ENCODE data around the gene FGD6.

FGD6 gene

DNA sequence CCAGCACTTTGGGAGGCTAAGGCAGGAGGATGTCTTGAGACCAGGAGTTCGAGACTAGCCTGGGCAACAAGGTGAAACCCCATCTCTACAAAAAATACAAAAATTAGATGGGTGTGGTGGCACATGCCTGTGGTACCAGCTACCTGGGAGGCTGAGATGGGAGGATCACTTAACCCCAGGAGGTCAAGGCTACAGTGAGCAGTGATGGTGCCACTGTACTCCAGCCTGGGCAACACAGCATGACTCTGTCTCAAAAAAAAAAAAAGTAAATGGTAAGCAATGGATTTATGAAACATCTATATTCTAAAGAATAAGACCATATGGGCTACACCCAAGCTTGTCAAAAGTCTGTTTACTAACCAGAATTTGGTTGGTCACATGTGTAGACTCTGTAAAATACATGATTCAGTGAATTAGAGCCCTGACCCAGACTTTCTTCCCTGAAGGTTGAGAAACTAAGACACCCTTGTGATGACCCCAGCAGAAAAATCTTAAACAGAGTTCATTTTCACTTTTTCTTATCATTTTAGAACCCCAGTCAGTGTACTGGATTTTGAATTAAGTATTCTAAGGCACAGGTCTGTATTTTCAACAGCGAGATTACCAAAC lies 12.1 kb downstream of the FGD6 start:
- TF ChIP-seq, protein P1, sequence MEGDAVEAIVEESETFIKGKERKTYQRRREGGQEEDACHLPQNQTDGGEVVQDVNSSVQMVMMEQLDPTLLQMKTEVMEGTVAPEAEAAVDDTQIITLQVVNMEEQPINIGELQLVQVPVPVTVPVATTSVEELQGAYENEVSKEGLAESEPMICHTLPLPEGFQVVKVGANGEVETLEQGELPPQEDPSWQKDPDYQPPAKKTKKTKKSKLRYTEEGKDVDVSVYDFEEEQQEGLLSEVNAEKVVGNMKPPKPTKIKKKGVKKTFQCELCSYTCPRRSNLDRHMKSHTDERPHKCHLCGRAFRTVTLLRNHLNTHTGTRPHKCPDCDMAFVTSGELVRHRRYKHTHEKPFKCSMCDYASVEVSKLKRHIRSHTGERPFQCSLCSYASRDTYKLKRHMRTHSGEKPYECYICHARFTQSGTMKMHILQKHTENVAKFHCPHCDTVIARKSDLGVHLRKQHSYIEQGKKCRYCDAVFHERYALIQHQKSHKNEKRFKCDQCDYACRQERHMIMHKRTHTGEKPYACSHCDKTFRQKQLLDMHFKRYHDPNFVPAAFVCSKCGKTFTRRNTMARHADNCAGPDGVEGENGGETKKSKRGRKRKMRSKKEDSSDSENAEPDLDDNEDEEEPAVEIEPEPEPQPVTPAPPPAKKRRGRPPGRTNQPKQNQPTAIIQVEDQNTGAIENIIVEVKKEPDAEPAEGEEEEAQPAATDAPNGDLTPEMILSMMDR (IDR thresholded peaks at IDR 0.05), result no peak
- Histone ChIP-seq H3K4me3 (ENCODE audit: low read depth, low read length) (no peak overlapping the region), H3K9ac (no peak overlapping the region), H3K4me2 (ENCODE audit: low read length) (no peak overlapping the region), H3K4me1 (no peaks in the 10 kb centered on the region), H2AFZ (no peak overlapping the region), H3K79me2 (no peaks in the 10 kb centered on the region), H3K27ac (no peak overlapping the region), H3K27me3 (ENCODE audit: control insufficient read depth, insufficient read depth, low read length) (no peaks in the 10 kb centered on the region), H3K9me3 (ENCODE audit: control insufficient read depth, low read length) (no peaks in the 10 kb centered on the region), H3K36me3 (ENCODE audit: control insufficient read depth, insufficient read depth, low read length) (no peaks in the 10 kb centered on the region)

DNA sequence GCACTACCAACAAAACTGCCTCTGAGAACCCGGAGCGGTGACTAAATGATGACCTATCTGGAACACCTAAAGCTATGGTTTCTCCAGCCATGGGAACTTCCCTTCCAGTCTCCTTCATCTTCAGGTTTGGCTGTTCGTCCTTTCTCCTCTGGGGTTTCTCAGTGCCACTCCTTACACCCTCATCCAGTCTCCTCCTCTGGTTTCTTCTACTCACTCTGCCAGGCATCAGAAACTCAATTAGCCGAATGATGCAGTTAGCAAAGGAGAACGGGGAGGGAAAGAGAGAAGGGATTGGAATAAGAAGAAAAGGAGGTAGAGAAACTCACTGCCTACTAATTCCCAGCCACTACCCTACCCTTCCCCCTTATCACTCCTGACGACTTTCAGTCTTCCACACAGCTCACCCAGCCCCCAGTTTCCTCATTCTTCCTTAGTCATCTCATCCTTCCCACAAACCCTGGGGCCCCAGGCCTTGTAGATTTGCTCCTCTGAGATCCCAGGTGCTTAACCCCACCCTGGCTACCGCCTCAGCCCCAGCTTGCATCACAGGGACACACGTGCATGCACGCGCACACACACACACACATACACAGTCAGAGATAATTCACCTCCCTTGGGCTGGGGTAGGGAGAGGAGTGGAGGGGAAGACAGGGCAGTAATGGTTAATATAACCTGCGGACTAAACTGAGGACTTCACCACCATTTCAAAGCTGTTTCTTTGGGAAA lies 13.0 kb downstream of the FGD6 start:
- Histone ChIP-seq H3K9me3 (ENCODE audit: control insufficient read depth, low read length) (no peaks in the 10 kb centered on the region), H2AFZ (no peak overlapping the region), H3K27ac (no peak overlapping the region), H3K36me3 (ENCODE audit: control insufficient read depth, insufficient read depth, low read length) (no peaks in the 10 kb centered on the region), H3K4me1 (no peaks in the 10 kb centered on the region), H3K4me2 (ENCODE audit: low read length) (no peak overlapping the region), H3K27me3 (ENCODE audit: control insufficient read depth, insufficient read depth, low read length) (no peaks in the 10 kb centered on the region), H3K9ac (no peak overlapping the region), H3K4me3 (ENCODE audit: low read depth, low read length) (no peak overlapping the region), H3K79me2 (no peaks in the 10 kb centered on the region)
- TF ChIP-seq, protein P1 (IDR thresholded peaks at IDR 0.05), result no peak

DNA sequence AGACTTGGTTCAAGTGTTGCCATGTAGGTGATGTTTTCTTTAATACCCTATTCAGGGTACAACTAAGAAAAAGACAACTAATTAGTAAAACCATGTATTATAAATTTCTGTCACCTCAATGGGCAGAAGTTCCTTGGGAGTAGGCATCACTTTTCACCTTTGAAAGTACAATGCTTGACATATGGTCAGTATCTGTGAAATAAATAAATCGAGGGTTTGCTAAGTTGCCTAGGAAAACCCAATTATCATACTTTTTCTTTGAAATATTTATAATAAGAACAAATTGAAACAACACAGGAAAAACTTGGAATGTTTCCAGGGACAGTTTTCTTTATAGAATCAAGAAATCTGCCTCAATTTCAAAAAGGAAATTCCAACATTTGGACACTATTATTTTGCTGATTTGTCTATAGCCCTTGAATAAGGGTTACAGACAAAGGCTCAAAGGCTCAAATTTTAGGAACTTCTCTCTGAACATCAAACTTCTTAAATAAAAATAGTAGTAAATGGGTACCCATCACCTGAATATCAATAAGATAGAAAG lies 13.7 kb downstream of the FGD6 start:
- H3K9ac ChIP-seq, result no peak overlapping the region
- no peak overlapping the region for H3K27ac ChIP-seq
- H3K4me1 ChIP-seq, result no peaks in the 10 kb centered on the region
- H3K9me3 ChIP-seq (ENCODE audit: control insufficient read depth, low read length), result no peaks in the 10 kb centered on the region
- no peak overlapping the region for H3K4me3 ChIP-seq (ENCODE audit: low read depth, low read length)
- TF ChIP-seq, protein P1 (IDR thresholded peaks at IDR 0.05), result no peak
- no peak overlapping the region for H2AFZ ChIP-seq
- H3K4me2 ChIP-seq (ENCODE audit: low read length), result no peak overlapping the region
- H3K79me2 ChIP-seq, result no peaks in the 10 kb centered on the region
- H3K36me3 ChIP-seq (ENCODE audit: control insufficient read depth, insufficient read depth, low read length), result no peaks in the 10 kb centered on the region
- no peaks in the 10 kb centered on the region for H3K27me3 ChIP-seq (ENCODE audit: control insufficient read depth, insufficient read depth, low read length)

DNA sequence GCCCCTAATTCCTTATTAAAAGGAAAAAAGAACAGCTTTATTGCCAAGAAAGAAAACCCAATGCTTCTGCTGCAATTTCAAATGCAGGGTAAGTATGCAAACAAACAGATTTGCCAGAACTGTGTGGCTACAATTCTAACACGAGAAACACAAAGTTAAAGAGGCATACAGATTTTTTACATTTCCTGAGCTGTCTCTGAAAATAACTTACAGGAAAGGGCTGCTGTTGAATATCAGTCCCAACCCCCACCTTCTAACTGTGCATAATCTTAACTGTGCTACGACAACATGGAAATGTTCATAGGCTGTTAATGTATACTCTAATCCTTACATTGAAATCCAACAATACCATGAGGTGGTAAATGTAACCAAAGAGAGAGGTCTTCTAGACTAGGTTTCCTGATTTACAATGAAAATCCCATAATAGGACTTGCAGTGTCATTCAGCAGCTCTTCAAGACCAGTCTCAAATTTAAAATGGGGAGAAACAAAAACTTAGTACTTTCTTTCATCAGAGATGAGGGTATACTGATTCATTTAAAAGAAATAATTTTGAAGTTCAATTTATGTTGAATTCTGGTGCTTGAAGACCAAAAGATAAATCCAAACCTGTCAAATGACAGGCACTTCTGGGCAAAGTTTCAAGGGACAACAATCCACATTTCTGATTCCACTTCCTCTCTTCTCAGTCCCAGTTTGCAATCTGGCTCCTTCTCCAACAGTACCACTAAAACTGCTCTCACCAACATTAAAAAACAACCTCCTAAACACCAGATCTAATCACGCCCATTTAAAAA lies 14.4 kb downstream of the FGD6 start:
- Histone ChIP-seq H3K79me2 (no peaks in the 10 kb centered on the region), H3K4me3 (ENCODE audit: low read depth, low read length) (no peak overlapping the region)

More for the DNA sequence above, 14.4 kb downstream of the FGD6 start:
- H3K4me2 ChIP-seq (ENCODE audit: low read length), result no peak overlapping the region
- no peaks in the 10 kb centered on the region for H3K36me3 ChIP-seq (ENCODE audit: control insufficient read depth, insufficient read depth, low read length)
- H3K4me1 ChIP-seq, result no peaks in the 10 kb centered on the region
- TF ChIP-seq, protein P1 (IDR thresholded peaks at IDR 0.05), result no peak
- no peak overlapping the region for H3K27ac ChIP-seq
- H3K27me3 ChIP-seq (ENCODE audit: control insufficient read depth, insufficient read depth, low read length), result no peaks in the 10 kb centered on the region
- H2AFZ ChIP-seq, result no peak overlapping the region
- no peaks in the 10 kb centered on the region for H3K9me3 ChIP-seq (ENCODE audit: control insufficient read depth, low read length)
- no peak overlapping the region for H3K9ac ChIP-seq

Measured in parathyroid adenoma (tissue), 2 donors.